SK-MEL-5 (cell line): ENCODE results near the gene PIAS4. TPM values are rescaled to one million over a fixed set of nuclear protein-coding genes. Genes with fewer than 3 reads are reported as not detected.

ENCODE experiments used
- DNase-seq: peaks from one replicate; pipeline ENCODE4 v3.0.0-alpha.2; 2016; ENCODE audit warnings: low read depth, low spot score
- in situ Hi-C: cut with HindIII; loops from 2 replicates; pipeline ENCODE4 v1.10.0; 2016; ENCODE audit warnings: low sequenced_read_pairs, high pct_unique_total_duplicates, low pct_unique_long_range_greater_than_20kb
- total RNA-seq: library from RNA; depleted of rRNA; stranded (reverse); fragments of >200 nt; shearing (Covaris generic); gene quantifications from 2 replicates; pipeline ENCODE4 v1.2.3, GENCODE V29; 2014

PIAS4 gene
- total RNA-seq, 1 experiment from 2014 or later, result 20.6 TPM

GRCh38 chr19:4012975-4013634, 5.6 kb downstream of the PIAS4 start:
- in situ Hi-C loops, result no loop called here
- DNase-seq, result no peak

DNA sequence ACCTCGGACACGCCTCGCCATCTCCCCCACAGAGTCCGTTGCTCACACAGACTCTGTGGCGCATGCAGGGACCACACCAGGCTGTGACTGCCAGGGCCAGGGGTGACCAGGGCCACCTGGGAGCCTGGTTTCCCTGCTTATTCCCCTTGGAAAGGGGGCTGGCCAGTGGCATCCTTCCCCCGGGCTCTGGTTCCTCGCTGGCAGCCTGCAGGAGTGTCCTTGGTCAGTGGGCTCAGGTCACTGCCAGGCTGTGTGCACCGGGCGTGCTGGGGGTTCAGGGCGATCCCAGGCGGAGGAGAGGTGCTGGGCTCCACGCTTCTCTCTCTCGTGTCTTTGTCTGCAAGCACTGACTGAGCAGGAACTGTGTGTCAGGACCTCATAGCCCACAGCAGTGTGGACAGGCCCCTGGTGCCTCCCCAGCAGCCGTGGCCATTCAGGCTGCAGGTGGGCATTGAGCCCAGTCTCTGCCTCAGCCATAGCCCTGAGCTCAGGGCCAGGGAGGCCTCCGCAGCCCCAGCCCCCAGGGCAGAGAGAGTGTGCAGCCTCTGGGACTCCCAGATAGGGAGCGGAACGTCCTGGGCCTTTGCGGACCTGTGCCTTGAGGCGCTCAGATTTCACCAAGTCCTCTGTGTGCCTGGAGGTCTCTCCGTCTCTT, 6.5 kb downstream of the PIAS4 start:
- in situ Hi-C loops, result no loop called here
- no peak for DNase-seq

DNA sequence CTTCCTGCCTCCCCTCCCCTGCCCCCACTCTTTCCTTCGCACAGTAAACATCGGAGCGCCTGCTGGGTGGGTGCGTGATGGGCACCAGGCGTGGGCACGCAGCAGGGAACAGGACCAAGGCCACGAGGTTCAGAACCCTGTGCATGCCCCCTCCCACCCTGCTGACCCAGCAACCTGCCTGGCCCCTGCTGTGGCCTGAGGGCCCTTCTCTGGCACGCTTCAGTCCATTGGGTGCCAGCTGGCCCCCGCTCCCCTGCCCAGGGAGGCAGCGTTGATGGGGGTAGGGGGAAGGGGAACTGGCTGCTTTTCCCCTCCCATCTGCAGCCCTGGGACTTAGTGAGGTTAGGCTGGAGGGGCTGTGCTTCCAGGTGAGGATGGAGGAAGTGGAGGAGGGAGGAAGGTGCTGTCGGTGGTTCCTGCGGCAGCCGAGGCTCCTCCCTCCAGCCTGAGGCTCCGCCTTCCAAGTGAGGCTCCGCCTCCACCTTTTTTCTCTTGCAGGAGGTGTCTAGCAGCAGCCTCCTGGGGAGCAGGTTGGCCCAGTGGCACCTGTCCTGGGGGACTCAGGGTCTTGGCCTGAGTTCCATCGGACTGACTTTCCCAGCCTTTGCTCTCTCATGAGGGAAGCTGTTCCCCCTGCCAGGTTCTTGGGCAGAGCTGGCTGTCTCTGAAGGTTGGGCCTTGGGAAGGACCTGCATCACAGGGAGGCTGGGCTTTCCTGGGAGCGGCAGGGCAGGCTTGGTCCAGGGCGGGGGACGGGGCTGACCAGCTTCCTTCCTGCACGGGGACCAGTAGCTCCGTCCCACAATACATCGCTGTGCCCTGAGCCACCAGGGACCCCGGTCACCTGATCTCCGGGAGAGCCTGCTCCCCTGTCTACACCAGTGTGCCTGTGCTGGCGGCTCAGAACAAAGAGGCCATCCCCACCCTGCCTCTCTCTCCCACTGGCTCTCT, 7.3 kb downstream of the PIAS4 start:
- in situ Hi-C loops, result no loop called here
- DNase-seq, result no peak

DNA sequence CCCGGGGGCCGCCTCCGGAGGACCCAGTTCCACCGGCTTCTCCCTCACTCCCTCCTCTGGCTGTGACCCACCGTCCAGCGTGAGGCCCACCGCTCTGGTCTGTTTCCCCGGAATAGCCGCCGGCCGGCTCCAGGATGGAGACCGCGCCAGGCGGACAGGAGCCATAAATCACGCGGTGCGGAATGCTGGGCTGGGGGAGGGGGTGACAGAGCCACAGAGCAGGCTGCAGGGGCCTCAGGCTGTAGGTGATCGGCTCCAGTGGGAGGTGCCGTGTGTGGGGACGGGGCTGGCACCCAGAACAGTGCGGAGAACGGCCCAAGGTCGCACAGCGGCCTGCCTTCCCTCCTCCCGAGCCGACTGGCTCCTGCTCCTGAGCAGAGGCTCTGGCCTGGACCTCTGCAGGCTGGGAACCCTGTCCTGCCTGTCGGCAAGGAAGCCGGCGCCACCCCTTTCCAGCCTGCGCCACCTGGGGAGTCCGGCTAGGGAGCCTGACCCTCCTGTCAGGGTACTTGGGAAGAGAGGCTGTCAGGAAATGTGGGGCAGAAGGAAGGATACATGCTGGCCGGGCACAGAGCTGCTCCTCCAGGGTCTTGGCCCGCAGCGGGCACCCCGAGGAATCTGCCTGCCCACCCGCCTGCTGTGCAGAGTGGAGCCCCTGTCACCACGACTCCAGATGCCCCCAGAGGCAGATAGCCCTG, 8.3 kb downstream of the PIAS4 start:
- in situ Hi-C loops, result no loop called here
- no peak for DNase-seq

DNA sequence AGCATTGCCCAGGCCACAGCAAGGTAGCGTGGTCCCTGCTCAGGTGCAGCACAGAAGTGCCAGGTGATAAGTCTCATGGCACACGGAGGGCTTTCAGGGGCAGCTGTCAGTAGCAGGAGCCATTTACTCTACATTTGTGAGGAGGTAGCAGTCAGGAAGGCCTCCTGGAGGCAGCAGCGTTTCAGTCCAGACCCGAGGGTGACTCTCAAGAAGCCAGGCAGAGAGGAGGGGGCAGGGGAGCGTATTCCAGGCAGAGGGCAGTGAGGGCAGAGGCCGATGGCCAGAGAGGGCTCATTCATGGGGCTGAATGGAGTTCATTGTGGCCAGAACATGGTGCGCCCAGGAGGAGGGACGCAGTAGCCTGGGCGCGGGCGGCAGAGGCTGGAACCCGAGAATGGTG, 8.9 kb downstream of the PIAS4 start:
- in situ Hi-C loops, result no loop called here
- peak; percentile 10 for DNase-seq

GRCh38 chr19:4016903-4017638, 9.5 kb downstream of the PIAS4 start:
- in situ Hi-C loops, result no loop called here
- DNase-seq, result no peak

GRCh38 chr19:4018140-4018613, 10.6 kb downstream of the PIAS4 start:
- in situ Hi-C loops, result no loop called here
- no peak for DNase-seq

DNA sequence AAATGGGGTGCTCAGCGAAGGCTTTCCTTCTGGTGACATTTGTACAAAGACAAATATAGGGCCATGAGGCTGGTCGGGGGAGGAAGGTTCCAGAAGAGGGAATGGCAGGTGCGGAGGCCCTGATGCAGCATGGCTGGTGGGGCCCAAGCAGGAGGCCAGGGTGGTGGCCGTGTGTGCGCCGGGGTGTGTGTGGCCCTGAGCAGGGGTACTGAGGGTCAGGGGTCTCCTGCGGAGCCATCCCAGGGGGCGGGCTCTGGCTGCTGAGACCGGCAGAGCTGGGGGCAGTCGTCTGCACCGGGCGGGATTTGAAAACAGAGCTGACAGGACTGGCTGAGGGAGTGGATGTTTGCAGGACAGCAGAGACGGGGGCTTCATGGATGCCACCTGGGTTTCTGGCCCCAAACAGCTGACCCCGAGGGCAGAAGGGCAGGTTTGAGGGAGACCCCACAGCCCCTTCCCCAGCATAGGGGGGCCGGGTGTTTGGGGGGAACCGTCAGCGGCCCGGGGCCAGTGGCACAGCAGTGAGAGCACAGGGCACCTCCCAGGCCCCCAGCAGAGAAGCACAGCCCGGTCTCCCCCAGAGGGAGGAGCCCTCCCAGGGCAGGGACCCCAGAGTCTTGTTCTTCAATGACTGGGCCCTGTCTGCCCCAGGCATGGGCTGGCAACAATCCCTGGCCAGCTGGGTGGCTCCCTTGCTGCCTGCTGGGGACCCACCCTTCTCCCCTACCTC, 11.4 kb downstream of the PIAS4 start:
- in situ Hi-C loops, result no loop called here
- no peak for DNase-seq

GRCh38 chr19:4019578-4019977, 12.0 kb downstream of the PIAS4 start:
- in situ Hi-C loops, result no loop called here
- no peak for DNase-seq

DNA sequence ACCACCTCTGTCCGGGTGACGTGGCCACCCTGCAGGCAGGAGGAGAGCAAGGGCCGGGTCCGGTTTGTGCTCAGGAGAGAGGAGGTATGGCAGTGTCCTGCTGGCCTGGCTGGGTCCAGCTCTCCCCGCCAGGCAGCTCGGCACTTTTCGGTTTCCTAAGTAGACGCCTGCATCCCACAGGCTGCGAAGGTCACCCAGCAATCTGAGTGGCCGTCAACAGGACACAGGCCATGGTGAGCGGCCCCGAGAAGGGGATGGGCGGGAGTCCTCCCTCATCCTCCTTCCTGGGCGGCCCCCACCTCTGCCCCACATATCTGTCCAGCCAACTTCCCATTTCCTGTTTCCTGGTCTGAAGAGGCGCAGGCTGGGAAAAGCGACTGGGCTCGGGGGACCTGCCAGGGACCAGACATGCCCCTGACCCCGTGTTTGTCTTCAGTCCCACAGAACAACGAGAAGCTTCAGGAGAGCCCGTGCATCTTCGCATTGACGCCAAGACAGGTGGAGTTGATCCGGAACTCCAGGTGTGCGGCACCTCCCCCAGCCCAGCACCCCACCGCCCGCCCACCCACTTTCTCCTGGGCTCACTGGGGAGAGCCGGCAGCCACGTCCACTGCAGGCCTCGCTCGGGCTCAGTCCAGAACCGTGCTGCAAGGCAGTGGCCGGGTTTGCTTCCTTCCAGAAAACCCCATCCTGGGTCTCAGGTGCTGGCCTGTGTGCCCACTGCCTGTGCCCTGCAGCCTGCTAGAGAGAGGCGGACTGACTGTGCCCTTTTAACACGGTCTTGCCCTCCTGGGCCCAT, 16.3 kb downstream of the PIAS4 start:
- no peak for DNase-seq
- in situ Hi-C loops, result no loop called here

GRCh38 chr19:4025317-4025716, 17.8 kb downstream of the PIAS4 start:
- no peak for DNase-seq
- in situ Hi-C loops, result no loop called here

- in situ Hi-C loops, result no loop called here
- no peak for DNase-seq
Measured at GRCh38 chr19:4027146-4027545, 19.6 kb downstream of the PIAS4 start.

- in situ Hi-C loops, result no loop called here
Measured at GRCh38 chr19:4028334-4029246, 21.1 kb downstream of the PIAS4 start.

DNA sequence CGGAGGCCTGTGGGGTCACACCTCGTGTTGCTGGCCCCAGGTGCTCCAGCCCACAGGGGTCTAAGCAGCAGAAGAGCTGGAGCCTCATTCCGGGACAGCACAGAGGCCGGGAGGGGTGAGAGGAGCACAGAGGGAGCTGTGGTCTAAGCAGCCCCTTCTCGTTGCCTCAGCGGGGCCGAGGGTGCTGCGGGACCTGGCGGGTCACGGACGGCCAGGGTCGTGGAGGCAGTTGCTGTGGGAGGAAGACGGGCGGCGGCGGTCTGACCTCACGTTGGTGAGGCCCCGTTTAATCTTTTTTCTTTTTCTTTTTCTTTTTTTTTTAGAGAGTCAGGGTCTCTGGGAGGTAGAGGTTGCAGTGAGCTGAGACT, 21.7 kb downstream of the PIAS4 start:
- no peak for DNase-seq
- in situ Hi-C loops, result no loop called here

More at GRCh38 chr19:4028334-4029246, 21.1 kb downstream of the PIAS4 start:
- DNase-seq, result no peak

- no peak for DNase-seq
- in situ Hi-C loops, result no loop called here
Measured at GRCh38 chr19:4030552-4030951, 23.0 kb downstream of the PIAS4 start.
